MCF 10A (cell line): ENCODE data around the gene PTPRT. TPM values are rescaled to one million over a fixed set of nuclear protein-coding genes. Genes with fewer than 3 reads are reported as not detected.

Experiments
- BruUV-seq: library from RNA; stranded (reverse); fragments of 400-500 nt; replicated peaks from 2 replicates; lab custom pipeline; 2021; lab: Mats Ljungman, UMichigan
- CTCF ChIA-PET: fragments of 300-600 bp; sonication (Branson Sonifier 250); formaldehyde crosslinking; extraction: SDS; loops from one replicate; lab custom pipeline; 2021; ENCODE audit warnings: antibody characterized with exemption, inconsistent platforms; lab: Yijun Ruan, JAX
- POLR2A ChIA-PET: fragments of 300-600, 350-650 bp; sonication (Branson Sonifier 250); formaldehyde crosslinking; extraction: SDS; loops from one replicate; lab custom pipeline; 2020; ENCODE audit warnings: antibody characterized with exemption, inconsistent platforms; lab: Yijun Ruan, JAX
- DNase-seq: peaks from one replicate; pipeline ENCODE4 v3.0.0-alpha.2; 2018; ENCODE audit not compliant: unreplicated experiment
- H3K27ac Mint-ChIP-seq: one replicate; pipeline ENCODE4 v1.8.0; 2022; ENCODE audit warnings: mild to moderate bottlenecking, low read depth, mixed read lengths; ENCODE audit not compliant: unreplicated experiment
- H3K27me3 Mint-ChIP-seq: one replicate; pipeline ENCODE4 v1.8.0; 2022; ENCODE audit warnings: mixed read lengths; ENCODE audit not compliant: insufficient read depth, unreplicated experiment
- H3K36me3 Mint-ChIP-seq: one replicate; pipeline ENCODE4 v1.8.0; 2022; ENCODE audit warnings: mild to moderate bottlenecking, moderate library complexity, mixed read lengths; ENCODE audit not compliant: insufficient read depth, unreplicated experiment
- H3K4me1 Mint-ChIP-seq: one replicate; pipeline ENCODE4 v1.8.0; 2022; ENCODE audit warnings: mixed read lengths; ENCODE audit not compliant: insufficient read depth, unreplicated experiment
- H3K4me3 Mint-ChIP-seq: one replicate; pipeline ENCODE4 v1.8.0; 2022; ENCODE audit warnings: mild to moderate bottlenecking, moderate library complexity, mixed read lengths; ENCODE audit not compliant: unreplicated experiment
- H3K9me3 Mint-ChIP-seq: one replicate; pipeline ENCODE4 v1.8.0; 2022; ENCODE audit warnings: mixed read lengths; ENCODE audit not compliant: unreplicated experiment
- intact Hi-C: fragments of 100-400 bp; cut with micrococcal nuclease; formaldehyde crosslinking; loops from 2 replicates; pipeline ENCODE4 v1.14.1; 2022
- total RNA-seq: library from RNA; stranded (reverse); gene quantifications from 2 replicates; pipeline ENCODE4 v1.2.3, GENCODE V29; 2022
- TF ChIP-seq, protein P1 (sequence below): fragments of 200-600 bp; IDR thresholded peaks from one replicate; pipeline ENCODE4 v1.8.0; 2022; ENCODE audit warnings: antibody characterized with exemption, mild to moderate bottlenecking; ENCODE audit not compliant: unreplicated experiment

PTPRT gene
- total RNA-seq, 1 experiment from 2014 or later: not detected

DNA sequence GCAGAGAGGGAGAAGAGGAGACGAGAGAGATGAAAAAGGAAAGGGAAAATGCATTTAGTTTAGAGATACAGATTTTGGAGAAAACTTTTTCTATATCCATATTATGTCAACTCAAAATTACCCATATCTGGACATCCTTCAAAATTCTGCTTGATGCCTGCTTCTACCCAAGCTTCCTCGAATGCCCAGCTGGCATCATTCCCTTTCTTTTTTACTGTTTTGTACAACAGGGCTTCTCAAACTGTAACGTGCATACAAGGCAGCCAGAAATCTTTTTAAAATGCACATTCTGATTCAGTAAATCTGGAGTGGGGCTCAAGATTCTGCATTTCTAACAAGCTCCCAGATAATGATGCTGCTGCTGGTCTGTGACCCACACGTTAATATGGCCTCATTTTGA, 1108.8 kb downstream of the PTPRT start:
- TF ChIP-seq, protein P1, sequence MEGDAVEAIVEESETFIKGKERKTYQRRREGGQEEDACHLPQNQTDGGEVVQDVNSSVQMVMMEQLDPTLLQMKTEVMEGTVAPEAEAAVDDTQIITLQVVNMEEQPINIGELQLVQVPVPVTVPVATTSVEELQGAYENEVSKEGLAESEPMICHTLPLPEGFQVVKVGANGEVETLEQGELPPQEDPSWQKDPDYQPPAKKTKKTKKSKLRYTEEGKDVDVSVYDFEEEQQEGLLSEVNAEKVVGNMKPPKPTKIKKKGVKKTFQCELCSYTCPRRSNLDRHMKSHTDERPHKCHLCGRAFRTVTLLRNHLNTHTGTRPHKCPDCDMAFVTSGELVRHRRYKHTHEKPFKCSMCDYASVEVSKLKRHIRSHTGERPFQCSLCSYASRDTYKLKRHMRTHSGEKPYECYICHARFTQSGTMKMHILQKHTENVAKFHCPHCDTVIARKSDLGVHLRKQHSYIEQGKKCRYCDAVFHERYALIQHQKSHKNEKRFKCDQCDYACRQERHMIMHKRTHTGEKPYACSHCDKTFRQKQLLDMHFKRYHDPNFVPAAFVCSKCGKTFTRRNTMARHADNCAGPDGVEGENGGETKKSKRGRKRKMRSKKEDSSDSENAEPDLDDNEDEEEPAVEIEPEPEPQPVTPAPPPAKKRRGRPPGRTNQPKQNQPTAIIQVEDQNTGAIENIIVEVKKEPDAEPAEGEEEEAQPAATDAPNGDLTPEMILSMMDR: no peak

DNA sequence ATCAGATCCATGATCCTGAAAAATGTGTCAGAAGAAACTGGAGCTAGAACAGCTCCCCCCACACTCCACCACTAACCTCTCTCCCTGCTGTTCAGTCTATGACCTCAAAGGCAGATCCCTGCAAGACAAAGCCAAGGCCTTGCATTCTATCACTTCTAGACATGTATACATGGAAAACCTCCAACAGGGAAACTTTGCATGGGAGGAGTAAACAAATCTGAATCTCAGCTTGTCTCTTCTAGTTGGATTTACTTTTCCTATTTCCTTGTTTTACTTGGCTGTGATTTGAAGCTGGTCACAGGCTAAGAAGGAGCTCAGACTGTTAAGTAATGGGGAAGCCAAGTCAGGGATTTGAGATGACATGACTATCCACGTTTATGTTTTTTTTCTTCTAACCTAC, 1114.8 kb downstream of the PTPRT start:
- TF ChIP-seq, protein P1: no peak
- Mint-ChIP-seq H3K27ac (no peak overlapping the region), H3K4me3 (no peak overlapping the region), H3K9me3 (peaks cover 30% of the 10 kb centered on the region), H3K36me3 (no peaks in the 10 kb centered on the region), H3K4me1 (no peaks in the 10 kb centered on the region), H3K27me3 (no peaks in the 10 kb centered on the region)
- DNase-seq: no peak
- intact Hi-C loops: no loop called here
- no TSS peak for BruUV-seq
- CTCF ChIA-PET: interaction anchor here (0.5 to 1.3 kb wide), 2 partner anchors 152 to 887 kb away, joined by 3 to 4 read pairs; no protein-coding TSS in a partner anchor
- POLR2A ChIA-PET: no interaction called here

More for the DNA sequence above, 1108.8 kb downstream of the PTPRT start:
- intact Hi-C loops: no loop called here
- ChIA-PET CTCF (interaction anchor here (0.6 kb wide), 1 partner anchor 1978 kb away, joined by 3 read pairs; no protein-coding TSS in a partner anchor), POLR2A (no interaction called here)
- no TSS peak for BruUV-seq
- H3K9me3 Mint-ChIP-seq: peaks cover 30% of the 10 kb centered on the region
- no peaks in the 10 kb centered on the region for H3K4me1 Mint-ChIP-seq
- H3K36me3 Mint-ChIP-seq: no peaks in the 10 kb centered on the region
- no peaks in the 10 kb centered on the region for H3K27me3 Mint-ChIP-seq
- H3K4me3 Mint-ChIP-seq: no peak overlapping the region
- H3K27ac Mint-ChIP-seq: no peak overlapping the region
- no peak for DNase-seq

DNA sequence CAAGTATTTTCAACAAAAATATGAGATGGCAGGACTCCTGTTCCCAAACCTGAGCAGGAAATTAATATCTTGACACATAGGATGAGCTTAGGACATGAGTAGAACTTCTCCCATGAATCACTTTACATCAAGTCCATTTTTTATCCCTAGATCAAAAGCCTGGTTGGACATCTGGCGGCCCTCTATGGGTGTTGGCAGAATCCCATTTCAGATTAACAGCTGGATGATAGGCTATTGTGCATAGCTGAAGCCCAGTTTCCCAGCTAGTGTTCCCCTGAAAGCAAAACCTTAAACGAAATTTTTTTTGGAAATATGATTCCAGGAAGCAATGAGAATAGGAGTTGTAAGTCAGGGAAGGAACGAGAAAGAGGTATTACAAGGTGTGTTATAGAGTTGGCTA, 1122.1 kb downstream of the PTPRT start:
- ChIA-PET CTCF (no interaction called here), POLR2A (no interaction called here)
- no peak overlapping the region for H3K27ac Mint-ChIP-seq
- H3K36me3 Mint-ChIP-seq: no peaks in the 10 kb centered on the region
- peaks cover 33% of the 10 kb centered on the region for H3K9me3 Mint-ChIP-seq
- H3K4me1 Mint-ChIP-seq: no peaks in the 10 kb centered on the region
- no peak for DNase-seq
- intact Hi-C loops: no loop called here
- no peaks in the 10 kb centered on the region for H3K27me3 Mint-ChIP-seq
- H3K4me3 Mint-ChIP-seq: no peak overlapping the region
- TF ChIP-seq, protein P1: no peak
- BruUV-seq: no TSS peak

DNA sequence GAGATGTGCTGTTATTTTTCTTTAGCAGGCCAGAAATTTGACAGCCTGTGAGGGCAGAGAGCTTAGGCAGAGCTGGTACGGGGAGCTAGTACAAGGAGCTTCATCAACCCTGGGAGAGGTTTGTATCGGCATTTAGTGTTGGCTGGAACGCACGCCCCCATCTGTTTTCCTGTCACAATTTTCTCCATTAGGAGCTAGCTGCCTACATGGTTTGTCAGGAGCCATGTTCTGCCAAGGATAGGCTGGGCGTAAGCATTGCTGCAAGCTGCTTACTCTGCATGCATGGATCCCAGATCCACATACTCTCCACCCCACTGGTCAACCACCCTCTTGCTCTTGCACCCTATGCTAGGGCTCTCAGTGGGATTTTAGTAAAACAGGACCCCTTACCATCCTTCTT, 1122.5 kb downstream of the PTPRT start:
- H3K4me3 Mint-ChIP-seq: no peak overlapping the region
- no peaks in the 10 kb centered on the region for H3K27me3 Mint-ChIP-seq
- TF ChIP-seq, protein P1: no peak
- ChIA-PET POLR2A (no interaction called here), CTCF (no interaction called here)
- DNase-seq: no peak
- H3K27ac Mint-ChIP-seq: no peak overlapping the region
- no peaks in the 10 kb centered on the region for H3K4me1 Mint-ChIP-seq
- no peaks in the 10 kb centered on the region for H3K36me3 Mint-ChIP-seq
- BruUV-seq: no TSS peak
- peaks cover 37% of the 10 kb centered on the region for H3K9me3 Mint-ChIP-seq
- intact Hi-C loops: no loop called here
